ENCODE data around the gene ARL11.
A peak's percentile ranks its signal among the peaks of the same experiment; 100 is the strongest.
"Not testable (repeated sequence)": the region's sequence is repeated elsewhere in the genome, so short reads cannot be mapped to it uniquely, and the experiment has no call there.

ARL11 gene

GRCh38 chr13:49627831-49628652 lies at the start of gene ARL11:
TSS of gene ARL11 (plus strand) at chr13:49628507. CDS start at chr13:49630448, 1,941 bp downstream.
- peak; percentile 50 for DNase-seq (ENCODE audit: low spot score)

DNA sequence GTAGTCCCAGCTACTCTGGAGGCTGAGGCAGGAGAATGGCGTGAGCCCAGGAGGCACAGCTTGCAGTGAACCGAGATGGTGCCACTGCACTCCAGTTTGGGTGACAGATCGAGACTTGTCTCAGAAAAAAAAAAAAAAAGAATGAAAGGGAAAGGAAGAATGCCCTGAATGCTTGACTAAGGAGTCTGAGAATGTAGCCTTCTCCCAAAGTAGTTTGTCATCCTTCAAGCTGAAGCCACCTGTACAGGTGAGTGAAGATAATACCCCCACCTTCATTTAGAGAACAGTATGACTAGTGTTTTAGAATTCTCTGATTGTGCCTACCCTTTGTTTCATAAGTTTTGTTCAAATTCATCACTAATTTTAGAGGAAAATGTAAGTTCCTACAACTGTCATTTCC lies 48.8 kb upstream of the ARL11 start:
- no peak for DNase-seq (ENCODE audit: low spot score)

- DNase-seq (ENCODE audit: low spot score), result no peak
Observed at GRCh38 chr13:49580980-49581680, 47.2 kb upstream of the ARL11 start.

DNA sequence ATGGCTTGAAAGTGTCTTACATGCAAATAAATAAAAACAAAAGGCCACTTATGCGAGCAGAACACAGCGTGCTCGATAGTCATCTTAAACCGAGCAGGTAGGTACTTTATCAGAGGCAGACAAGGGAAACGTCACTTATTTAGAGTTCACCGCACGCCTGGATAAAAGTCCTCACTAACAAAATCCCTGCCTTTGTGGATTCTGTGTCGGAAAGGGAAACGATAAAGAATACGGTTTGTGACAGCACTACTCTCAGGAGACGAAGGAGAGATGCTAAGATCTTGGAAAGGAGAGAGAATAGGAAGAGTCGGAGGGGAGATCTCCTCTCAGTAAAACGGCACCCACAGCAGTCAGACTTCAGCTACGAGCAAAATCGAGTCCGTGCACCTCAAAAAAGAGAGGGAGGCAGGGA lies 43.5 kb upstream of the ARL11 start:
- peak; percentile 60 for DNase-seq (ENCODE audit: low spot score)

GRCh38 chr13:49585220-49586157 lies 42.8 kb upstream of the ARL11 start, which contains the start of gene RCBTB1:
TSS of gene RCBTB1 (minus strand) at chr13:49585558. CDS start at chr13:49567279, 18,279 bp downstream.
- peak; percentile 74 for DNase-seq (ENCODE audit: low spot score)

DNA sequence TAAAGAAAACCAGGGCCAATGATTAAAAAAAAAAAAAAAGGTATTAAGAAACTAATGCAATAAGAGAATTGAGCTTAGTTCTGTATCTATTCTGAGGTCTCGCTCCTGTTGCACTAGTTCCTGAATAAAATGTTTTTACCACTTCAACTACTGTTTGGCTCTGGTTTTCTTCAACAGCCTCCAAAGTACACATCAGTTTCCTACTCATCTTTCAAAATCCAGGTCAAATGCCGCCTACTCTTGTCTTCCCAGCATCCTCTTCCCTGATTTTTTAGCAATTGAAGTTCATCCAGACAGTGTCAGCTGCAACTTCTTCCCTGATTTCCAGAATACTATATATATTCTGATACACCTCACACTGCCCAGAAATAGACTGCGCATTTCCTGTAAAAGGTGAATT lies 41.6 kb upstream of the ARL11 start:
- no peak for DNase-seq (ENCODE audit: low spot score)

DNA sequence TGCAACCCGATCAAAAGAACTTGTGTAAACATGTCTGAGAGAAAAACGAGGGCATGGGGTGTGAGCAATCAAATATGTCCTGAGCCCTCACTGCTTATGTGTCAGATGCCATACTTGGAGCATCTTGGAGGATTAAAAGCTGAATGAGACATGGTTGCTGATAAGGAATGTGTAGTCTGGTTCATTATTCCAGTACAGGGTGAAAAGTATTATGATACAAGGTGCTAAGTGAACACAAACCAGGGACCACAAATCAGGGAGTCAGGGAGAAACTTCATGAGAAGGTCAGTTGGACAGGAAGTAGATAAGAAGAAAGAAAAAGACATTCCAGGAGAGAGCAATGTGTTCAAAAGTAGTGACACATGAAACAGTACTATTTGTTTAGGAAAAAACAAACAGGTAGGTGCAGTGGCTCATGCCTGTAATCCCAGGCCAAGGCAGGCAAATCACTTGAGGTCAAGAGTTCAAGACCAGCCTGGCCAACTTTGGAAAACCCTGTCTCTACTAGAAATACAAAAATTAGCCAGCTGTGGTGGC lies 40.9 kb upstream of the ARL11 start:
- no peak for DNase-seq (ENCODE audit: low spot score)

GRCh38 chr13:49590714-49591113 lies 37.6 kb upstream of the ARL11 start:
- DNase-seq (ENCODE audit: low spot score), result not testable (repeated sequence)

- DNase-seq (ENCODE audit: low spot score), result not testable (repeated sequence)
Observed at GRCh38 chr13:49593876-49594275, 34.4 kb upstream of the ARL11 start.

GRCh38 chr13:49594576-49594975 lies 33.7 kb upstream of the ARL11 start:
- no peak for DNase-seq (ENCODE audit: low spot score)

GRCh38 chr13:49596221-49596620 lies 32.1 kb upstream of the ARL11 start:
- no peak for DNase-seq (ENCODE audit: low spot score)

DNA sequence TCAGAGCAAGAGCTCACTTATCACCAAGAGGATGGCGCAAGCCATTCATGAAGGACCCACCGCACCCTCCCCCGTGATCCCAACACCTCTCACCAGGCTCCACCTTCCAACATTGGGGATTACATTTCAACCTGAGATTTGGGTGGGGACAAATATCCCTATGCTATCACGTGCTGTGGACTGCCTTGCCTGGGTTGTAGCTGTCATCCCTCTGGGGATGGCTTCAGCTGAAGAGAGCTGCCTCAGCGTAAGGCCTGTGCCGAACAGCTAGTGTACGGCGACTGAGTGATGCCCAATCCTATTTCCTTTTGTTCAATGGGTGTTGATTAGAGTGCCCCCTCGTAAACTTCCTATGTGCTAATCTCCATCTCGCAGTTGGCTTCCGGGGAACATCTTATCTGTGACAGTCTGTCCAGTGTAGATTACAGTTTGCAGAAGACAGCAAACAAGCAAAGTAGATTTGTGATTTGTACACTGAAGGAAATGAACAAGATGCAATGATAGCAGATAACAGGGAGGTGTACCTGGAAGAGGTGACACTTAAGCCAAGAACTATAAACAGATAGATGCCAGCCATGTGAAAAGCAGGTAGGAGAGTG lies 31.2 kb upstream of the ARL11 start:
- no peak for DNase-seq (ENCODE audit: low spot score)

DNA sequence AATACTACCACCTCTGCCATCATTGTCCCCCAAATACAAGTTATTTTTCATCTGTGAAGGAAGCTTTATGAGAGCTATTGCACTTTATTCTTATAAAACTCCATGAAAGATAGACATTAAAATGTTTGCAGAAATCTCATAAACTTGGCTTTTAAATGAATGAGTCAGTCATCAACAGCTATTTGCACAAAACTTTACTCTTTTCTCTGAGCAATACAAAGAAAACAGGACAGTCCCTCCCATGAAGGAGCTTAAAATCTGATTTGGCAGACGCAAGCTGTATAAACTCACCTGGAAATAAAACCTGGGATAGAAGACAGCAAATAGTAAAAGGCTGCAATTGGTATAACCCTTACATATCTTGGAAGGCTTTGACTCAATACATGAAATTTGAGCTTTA lies 26.3 kb upstream of the ARL11 start:
- DNase-seq (ENCODE audit: low spot score), result no peak

GRCh38 chr13:49602615-49603014 lies 25.7 kb upstream of the ARL11 start:
- not testable (repeated sequence) for DNase-seq (ENCODE audit: low spot score)

DNA sequence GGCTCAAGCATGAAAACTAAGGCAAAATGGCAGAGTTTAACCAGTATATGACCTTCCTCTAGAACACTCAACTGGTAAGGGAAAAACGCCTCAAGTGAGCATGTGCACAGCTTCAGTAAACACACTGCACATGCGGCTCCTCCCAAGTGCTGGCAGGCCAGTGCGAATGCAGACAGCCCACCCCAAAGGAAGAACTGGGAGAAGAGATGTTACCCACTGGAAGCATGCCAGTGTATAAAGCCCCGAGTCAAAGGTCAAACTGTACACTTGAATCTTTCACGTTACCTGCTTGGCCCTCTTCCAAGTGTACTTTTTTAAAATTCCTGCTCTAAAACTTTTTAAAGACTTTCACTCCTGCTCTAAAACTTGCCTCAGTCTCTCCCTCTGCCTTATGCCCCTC lies 23.7 kb upstream of the ARL11 start:
- DNase-seq (ENCODE audit: low spot score), result no peak

- peak; percentile 89 for DNase-seq (ENCODE audit: low spot score)
Observed at GRCh38 chr13:49606747-49607648, 21.3 kb upstream of the ARL11 start.

- no peak for DNase-seq (ENCODE audit: low spot score)
Observed at GRCh38 chr13:49607761-49608160, 20.5 kb upstream of the ARL11 start.

- DNase-seq (ENCODE audit: low spot score), result no peak
Observed at GRCh38 chr13:49608651-49609331, 19.5 kb upstream of the ARL11 start.

DNA sequence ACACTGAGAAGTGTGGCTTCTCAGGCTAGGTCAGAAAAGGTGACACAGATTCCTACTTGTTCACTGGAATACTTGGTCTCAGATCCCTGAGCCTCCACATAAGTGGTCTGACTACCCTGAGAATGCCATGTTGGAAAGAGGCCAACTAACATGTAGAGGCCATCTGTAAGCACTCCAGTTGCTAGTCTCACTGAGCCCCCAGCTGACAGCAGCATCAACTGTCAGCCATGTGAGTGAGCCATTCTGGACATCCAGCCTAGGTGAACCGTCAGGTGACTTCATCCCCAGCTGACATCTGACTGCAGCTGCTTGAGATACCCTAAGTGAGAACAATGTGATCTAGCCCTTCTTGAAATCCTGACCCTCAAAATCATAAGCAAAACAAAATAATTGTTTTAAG lies 18.1 kb upstream of the ARL11 start:
- DNase-seq (ENCODE audit: low spot score), result no peak

- DNase-seq (ENCODE audit: low spot score), result not testable (repeated sequence)
Observed at GRCh38 chr13:49612042-49612441, 16.3 kb upstream of the ARL11 start.

Measured in globus pallidus (tissue), 1 donor.